ENCODE measurements around the gene NOTO.

The NOTO gene

DNA sequence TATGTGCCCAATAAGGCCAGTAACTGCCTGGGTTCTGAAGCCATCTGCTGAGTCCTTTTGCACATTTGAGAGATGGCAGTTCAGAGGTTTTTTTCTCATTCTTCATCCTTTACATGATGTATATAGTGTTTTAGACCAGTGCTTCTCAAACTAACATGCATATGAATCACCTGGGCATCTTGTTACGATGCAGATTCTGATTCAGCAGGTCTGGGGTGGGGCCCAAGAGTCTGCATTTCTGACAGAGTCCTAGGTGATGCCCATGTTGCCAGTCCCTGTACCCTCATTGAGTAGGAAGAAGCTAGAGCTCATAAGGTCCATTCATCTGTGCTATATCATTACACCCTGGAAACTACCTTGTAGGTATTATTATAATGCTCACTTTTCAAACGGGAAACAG is 15.5 kb downstream of the NOTO start:
- TF ChIP-seq GATA3 (IDR thresholded peaks at IDR 0.05; ENCODE audit: low read depth, low read length) = no peak
- TF ChIP-seq GATA2 (IDR thresholded peaks at IDR 0.05; ENCODE audit: low read depth, low read length) = no peak

DNA sequence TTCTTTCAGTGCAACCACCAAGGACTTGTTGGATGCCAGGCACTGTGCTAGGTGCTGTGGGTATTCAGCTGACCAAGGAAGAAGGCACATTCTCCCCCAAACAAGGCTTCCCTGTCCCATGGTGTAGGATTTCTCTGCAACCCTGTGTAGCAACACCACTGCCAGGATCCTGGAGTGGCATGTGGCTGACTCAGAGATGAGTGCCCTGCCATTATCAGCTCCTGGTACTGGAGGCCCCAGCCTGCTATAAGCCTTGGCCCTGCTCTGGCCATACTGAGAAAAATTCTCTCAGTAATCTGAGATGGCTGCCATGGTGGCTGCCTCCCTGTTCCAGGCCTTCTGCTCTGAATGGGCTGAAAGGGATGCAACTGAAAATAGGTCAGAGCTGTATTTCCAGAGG is 15.9 kb downstream of the NOTO start:
- no peak for TF ChIP-seq GATA2 (IDR thresholded peaks at IDR 0.05; ENCODE audit: low read depth, low read length)
- TF ChIP-seq GATA3 (IDR thresholded peaks at IDR 0.05; ENCODE audit: low read depth, low read length) = no peak

DNA sequence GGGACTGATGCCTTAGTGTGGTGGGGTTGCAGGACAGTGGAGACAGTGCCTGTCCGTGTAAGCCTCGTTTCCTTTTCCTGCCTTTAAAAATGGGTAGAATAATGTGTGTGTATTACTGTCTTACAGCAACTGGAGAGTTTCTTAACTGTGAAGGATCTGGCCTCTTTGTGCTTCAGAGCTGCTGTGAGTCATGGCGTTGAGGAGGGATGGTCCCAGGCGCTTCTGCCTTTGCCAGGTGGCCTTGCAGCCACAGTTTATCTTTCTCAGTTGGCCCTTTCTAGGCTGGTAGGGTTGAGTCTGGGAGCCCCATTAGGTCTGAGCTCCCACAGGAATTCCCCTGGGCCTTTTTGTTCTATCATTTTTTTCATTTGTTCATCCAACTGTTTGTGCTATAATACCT is 21.4 kb downstream of the NOTO start:
- no peak for TF ChIP-seq GATA3 (IDR thresholded peaks at IDR 0.05; ENCODE audit: low read depth, low read length)
- no peak for TF ChIP-seq GATA2 (IDR thresholded peaks at IDR 0.05; ENCODE audit: low read depth, low read length)

DNA sequence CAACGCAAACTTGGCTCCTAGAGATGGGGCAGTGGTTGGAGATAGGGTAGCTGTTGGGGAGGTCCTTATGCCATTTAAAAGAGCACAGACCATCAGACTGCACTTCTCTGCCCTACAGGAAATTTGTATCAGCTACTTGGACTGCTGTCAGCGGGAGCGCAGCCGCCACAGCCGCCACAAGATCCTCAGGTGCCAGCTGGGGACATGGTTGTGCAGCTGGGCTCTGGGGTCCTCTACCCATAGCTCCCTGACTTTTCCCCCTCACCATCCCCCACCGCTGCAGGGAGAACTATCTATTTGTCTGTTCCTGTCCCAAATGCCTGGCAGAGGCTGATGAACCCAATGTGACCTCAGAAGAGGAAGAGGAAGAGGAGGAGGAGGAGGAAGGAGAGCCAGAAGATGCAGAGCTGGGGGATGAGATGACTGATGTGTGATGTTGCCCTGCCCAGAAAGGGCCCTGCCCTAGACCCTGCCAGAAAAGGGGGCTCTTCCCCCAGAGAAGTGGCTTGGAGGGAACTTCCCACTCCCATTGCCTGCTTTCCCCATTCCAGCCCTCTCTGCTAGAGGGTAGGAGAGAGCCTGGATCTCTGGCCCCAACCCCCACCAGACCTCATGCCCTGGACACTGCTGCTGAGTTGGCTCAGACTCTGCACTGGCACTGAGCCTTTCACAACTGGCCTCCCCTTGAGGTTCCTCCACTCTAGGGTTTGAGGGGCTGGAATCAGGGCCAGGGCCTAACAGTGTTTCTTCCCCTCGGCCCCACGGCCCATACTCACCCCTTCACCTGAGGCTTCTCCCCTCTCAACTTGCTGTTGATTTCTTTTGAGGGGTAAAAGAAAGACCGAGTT is 23.4 kb downstream of the NOTO start:
- TF ChIP-seq GATA3 (IDR thresholded peaks at IDR 0.05; ENCODE audit: low read depth, low read length) = no peak
- no peak for TF ChIP-seq GATA2 (IDR thresholded peaks at IDR 0.05; ENCODE audit: low read depth, low read length)

DNA sequence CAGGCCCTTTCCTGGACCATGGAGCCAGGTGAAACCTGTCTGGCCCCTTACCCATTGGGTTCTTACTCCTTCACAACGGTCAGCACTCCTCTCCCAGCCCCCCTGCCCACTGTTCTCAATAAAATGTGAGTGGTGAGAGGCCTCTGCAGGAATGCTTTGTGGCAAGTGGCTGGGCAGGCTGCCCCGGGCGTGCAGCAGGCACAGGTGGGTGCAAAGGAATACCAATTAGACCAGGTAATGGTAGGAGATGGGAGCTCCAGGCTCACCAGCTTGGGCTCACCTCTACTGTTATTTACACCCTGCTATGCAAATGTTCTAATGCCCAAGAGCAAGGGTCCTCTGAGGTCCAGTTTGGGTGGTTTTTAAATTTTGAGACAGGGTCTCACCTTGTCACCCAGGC is 24.7 kb downstream of the NOTO start:
- TF ChIP-seq GATA2 (IDR thresholded peaks at IDR 0.05; ENCODE audit: low read depth, low read length) = no peak
- no peak for TF ChIP-seq GATA3 (IDR thresholded peaks at IDR 0.05; ENCODE audit: low read depth, low read length)

DNA sequence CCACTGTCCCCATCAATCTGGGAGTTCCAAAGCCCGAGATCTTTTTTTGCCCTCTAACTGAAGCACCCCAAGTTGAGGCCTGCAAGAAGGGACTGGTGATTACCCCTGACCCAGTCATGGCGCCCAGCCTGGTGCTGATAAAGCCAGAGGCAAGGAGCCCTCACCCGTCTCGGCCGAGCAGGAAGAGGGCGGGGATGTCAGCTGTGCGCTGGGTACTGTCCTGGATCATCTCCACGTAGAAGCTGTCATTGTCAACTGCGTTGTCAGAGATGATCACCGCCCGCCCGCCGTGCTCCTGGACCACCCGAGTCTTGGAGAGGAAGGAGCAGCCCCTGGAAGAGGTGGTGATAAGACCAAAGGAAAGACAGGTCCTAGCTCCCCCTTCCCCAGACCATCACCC is 26.3 kb downstream of the NOTO start:
- no peak for TF ChIP-seq GATA2 (IDR thresholded peaks at IDR 0.05; ENCODE audit: low read depth, low read length)
- no peak for TF ChIP-seq GATA3 (IDR thresholded peaks at IDR 0.05; ENCODE audit: low read depth, low read length)

DNA sequence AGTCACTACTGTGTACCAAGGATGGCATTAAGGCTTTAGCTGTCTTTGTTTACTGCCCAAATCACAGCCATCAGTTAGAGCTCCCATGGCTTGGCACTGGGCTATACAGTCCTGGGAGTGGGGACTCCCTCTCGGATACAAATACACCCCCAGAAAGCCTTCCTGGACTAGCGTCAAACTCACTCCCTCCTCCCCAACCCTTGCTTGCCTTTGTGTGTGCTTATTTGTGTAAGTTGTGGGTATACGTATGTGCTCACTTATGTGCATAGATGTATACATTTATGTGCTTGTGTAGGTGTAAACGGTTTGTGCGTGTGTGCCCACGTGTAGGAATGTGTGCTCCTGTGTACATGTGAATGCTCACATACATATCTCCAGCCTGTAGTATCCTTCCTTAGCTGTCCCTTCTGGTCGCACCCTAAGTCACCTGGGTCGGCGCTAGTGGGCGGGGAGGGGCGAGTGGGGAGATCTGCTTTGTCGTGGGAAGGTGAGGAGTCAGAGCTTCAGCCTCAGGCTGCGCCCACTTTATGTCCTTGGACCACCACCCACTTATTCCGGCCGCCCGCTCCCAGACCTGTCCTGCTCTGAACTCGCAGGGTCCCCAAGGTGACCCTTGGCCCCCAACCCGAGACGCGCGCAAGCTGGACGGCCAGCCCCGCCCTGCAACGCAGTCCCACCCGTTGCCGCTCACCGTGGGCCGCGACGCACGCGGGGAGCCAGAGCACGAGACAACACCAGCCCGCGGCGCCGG is 30.2 kb downstream of the NOTO start:
- TF ChIP-seq GATA2 (IDR thresholded peaks at IDR 0.05; ENCODE audit: low read depth, low read length) (no peak), GATA3 (IDR thresholded peaks at IDR 0.05; ENCODE audit: low read depth, low read length) (no peak)

DNA sequence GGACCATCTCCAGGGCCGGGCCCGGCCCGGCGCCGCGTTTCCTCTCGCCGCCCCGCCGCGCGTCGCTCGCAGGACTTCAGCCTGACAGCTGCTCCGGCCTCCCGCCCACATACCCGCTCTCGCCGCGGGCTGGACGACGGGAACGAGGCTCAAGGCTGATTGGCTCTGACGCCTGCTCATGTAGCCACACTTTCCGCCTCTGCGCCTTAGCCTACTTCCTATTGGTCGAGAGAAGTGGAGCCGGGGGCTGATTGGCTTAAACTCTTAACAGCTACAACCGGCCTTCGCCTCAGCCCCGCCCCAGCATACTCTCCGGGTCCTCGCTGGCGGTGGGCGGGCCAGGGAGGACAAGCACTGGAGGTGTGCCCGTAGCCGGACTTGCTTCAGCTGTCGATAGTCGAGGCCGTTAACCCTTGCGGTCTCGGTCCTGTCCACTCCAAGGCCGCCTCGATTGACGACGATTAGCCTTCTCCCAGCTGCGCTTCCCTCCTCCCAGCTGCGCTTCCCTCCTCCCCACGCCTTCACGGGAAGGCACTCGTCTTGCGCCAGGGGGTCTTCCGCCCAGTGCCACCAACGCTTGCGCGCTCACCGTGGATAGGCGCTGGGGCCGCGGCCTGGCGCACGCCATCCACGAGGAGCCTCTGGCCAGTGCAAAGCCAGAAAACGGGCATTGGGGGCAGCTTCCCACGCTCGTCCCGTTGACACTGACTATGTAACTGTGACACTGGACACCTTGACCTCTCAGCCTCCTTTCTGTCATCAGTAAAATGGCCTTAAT is 31.0 kb downstream of the NOTO start, which contains the start of gene PRADC1:
TSS of gene PRADC1 (minus strand) at position 86 of the 778 bp plus-strand sequence. CDS start at position 7, 79 bp downstream.
- TF ChIP-seq GATA2 (IDR thresholded peaks at IDR 0.05; ENCODE audit: low read depth, low read length) (no peak), GATA3 (IDR thresholded peaks at IDR 0.05; ENCODE audit: low read depth, low read length) (no peak)

DNA sequence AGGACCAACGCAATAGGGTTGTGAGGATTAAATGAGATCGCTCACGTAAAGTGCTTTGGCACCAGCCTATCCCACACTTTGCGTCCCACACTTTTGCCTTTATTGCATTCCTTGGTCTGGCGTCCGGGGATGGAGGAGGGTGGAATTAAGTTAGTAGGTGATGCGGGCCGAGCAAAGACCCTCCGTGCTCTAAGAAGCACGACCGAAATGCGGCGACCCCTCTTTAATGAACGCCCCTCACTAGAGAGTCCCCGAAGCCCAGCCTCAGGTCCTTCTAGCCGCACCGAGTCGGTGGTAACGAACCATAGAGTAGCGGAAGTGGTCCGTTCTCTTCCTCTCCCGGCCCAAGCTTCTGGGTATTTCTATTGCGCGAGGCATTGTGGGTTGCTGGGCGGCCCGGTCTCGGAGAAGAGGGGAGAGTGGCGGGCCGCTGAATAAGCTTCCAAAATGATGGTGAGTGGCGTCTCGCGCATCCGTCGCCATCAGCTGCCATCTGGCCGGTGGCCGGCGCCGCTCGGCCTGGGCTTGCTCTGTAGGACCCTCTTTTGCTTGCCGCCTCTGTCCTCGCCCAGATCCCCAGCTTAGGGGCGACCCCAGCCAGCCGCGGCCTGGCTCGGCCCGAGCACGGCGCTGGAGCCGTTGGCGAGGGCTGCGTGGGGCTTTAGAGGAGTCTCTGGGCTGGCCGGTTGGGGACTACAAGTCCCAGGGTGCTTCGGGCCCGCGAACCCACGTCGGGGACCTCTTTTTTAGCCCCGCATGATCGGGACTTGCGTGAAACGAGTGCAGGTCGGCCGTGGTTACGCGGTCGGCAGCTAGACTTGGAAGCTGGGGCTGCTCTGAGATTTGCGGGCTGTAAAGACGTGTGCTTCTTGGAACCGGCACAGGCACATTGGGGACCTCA is 31.8 kb downstream of the NOTO start, which contains the start of gene CCT7:
TSS of gene CCT7 (plus strand) at position 377 of the 901 bp plus-strand sequence. CDS start at position 448, 71 bp downstream.
- no peak for TF ChIP-seq GATA3 (IDR thresholded peaks at IDR 0.05; ENCODE audit: low read depth, low read length)
- no peak for TF ChIP-seq GATA2 (IDR thresholded peaks at IDR 0.05; ENCODE audit: low read depth, low read length)

DNA sequence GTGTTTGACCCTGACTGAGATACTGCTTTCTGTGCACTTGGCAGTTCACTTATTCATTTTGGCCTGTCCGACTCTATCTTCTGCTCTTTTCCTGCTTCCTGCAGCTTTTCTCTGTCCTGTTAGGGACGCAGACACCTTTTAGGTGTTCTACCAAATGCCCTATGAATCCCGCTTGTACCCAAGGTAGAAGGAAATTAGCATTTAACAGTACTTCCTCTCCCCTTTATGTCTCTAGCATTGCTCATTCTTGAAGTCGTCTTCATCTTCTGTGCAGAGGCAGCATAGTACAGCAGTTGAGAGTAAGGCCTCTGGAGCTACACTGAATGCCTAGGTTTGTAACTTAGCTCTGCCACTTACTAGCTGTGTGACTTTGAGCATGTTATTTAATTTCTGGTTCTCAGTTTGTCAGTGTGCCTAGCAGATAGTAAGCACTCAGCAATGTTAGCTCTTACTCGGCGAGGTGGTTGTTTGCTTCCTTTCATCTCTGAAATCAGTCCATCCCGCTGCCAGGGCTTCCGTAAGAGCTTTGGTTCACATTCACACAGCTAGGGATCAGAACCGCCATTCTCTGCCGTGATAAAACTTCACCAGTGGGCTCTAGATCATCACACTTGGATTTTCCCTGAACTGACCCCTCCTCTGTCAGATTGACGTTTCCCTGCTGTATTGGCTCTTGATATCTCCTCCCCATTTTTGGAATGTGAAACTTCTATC is 33.1 kb downstream of the NOTO start:
- TF ChIP-seq GATA2 (IDR thresholded peaks at IDR 0.05; ENCODE audit: low read depth, low read length) = no peak
- TF ChIP-seq GATA3 (IDR thresholded peaks at IDR 0.05; ENCODE audit: low read depth, low read length) = no peak

DNA sequence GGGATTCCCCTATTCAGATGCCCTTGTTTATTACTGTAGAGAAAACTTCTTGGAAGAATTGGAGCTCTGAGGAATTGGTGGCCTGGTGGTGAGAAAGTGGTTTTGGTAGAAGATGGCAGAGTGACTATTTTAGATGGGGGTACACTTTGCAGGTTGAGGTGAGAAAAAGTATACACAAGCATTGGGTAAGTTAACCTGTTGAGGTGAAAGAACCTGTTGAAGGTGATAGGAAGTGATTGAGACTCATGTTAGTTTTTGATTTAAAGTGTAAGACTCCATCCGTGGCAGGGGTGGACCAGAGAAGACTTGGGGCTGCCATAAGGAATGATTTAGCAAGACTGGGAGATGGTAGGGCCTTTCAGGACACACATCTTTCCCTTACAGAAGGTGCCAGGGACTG is 34.8 kb downstream of the NOTO start:
- no peak for TF ChIP-seq GATA3 (IDR thresholded peaks at IDR 0.05; ENCODE audit: low read depth, low read length)
- TF ChIP-seq GATA2 (IDR thresholded peaks at IDR 0.05; ENCODE audit: low read depth, low read length) = no peak

DNA sequence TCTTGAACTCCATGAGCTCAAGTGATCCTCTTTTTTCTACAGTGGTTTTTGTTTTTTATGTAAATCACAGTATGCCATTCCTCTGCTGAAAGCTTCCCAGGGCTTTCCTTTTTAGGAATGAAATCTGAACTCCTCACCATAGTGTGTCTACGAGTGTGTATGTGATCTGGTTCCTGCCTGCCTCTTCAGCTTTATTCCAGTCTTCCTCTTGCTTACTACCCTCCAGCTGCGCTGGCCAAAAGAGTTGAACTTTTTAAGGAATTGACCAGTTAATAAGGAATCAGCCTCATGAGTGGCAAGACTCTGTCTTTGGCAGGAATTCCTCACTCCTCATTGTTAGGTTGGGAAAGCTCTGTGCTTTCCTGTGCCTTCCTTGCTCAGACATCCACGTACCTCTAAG is 35.8 kb downstream of the NOTO start:
- TF ChIP-seq GATA2 (IDR thresholded peaks at IDR 0.05; ENCODE audit: low read depth, low read length) (no peak), GATA3 (IDR thresholded peaks at IDR 0.05; ENCODE audit: low read depth, low read length) (no peak)

All from SH-SY5Y (cell line).